ENCODE results near the gene SDCBP2. TPM values are rescaled to one million over a fixed set of nuclear protein-coding genes. Genes with fewer than 3 reads are reported as not detected.

SDCBP2 gene
- total RNA-seq, 2 donors from 2014 or later, result 1.5 to 5.1 TPM

DNA sequence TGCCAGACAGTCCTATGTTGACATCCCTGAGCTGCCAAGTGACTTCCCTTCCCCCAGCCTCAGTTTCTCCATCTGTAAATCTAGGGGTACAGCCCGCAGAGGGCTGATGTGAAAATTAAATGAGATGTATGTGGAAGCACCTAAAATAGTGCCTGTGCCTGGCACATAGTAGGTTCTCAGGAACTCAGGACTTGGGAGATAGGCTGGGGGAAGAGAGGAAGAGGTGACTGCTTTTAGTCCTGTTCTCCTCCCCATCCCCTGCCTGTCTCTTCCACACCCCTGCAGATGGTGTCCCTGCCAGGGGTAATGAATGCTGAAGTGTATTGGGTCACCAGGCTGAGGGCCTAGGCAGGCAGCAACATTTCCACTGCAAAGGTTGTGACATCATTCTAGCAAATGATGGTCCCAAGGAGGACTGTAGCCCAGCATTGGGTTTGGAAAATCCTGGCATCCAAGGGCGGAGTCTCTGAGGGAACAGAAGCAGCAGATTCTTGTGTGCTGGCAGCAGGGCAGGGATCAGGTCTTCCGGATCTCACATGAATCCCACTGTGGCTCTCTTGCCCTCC, 61.0 kb downstream of the SDCBP2 start:
- H3K27me3 ChIP-seq (ENCODE audit: control insufficient read depth, insufficient read depth, low read length, poor library complexity, severe bottlenecking), result peaks cover 5% of the 10 kb centered on the region
- peaks cover 8% of the 10 kb centered on the region for H3K4me1 ChIP-seq (ENCODE audit: control insufficient read depth, insufficient read depth, low read length)
- Mint-ChIP-seq H3K27me3 (ENCODE audit: insufficient read depth) (peaks cover 8% of the 10 kb centered on the region), H3K9me3 (no peaks in the 10 kb centered on the region), H3K36me3 (ENCODE audit: low read depth) (no peaks in the 10 kb centered on the region), H3K4me3 (peak overlapping the region; percentile 56), H3K4me1 (peaks cover 21% of the 10 kb centered on the region), H3K27ac (no peak overlapping the region)
- H3K27ac ChIP-seq (ENCODE audit: low read depth, low read length), result no peak overlapping the region
- no peak for DNase-seq
- H3K36me3 ChIP-seq (ENCODE audit: control insufficient read depth, insufficient read depth, low read length), result no peaks in the 10 kb centered on the region
- no peak for TF ChIP-seq CTCF (conservative IDR thresholded peaks at IDR 0.05)
- H3K4me3 ChIP-seq (ENCODE audit: low read length), result no peak overlapping the region
- H3K9me3 ChIP-seq (ENCODE audit: control insufficient read depth, low read length), result no peaks in the 10 kb centered on the region
- no peak overlapping the region for H3K9ac ChIP-seq (ENCODE audit: extremely low read depth, low read length, poor library complexity, severe bottlenecking)
- WGBS, 2 experiments (ENCODE audit: insufficient coverage in 1 of 2, insufficient read length in 1 of 2), result 85 to 88% methylated on average over 2 to 3 of the region's 3 CpGs

- Mint-ChIP-seq H3K4me3 (peak overlapping the region; percentile 56), H3K4me1 (peaks cover 21% of the 10 kb centered on the region), H3K27ac (no peak overlapping the region), H3K9me3 (no peaks in the 10 kb centered on the region), H3K36me3 (ENCODE audit: low read depth) (no peaks in the 10 kb centered on the region), H3K27me3 (ENCODE audit: insufficient read depth) (peaks cover 8% of the 10 kb centered on the region)
- TF ChIP-seq CTCF (conservative IDR thresholded peaks at IDR 0.05), result no peak
- DNase-seq, result peak; percentile 62
- Histone ChIP-seq H3K27me3 (ENCODE audit: control insufficient read depth, insufficient read depth, low read length, poor library complexity, severe bottlenecking) (peaks cover 5% of the 10 kb centered on the region), H3K4me1 (ENCODE audit: control insufficient read depth, insufficient read depth, low read length) (peaks cover 8% of the 10 kb centered on the region), H3K27ac (ENCODE audit: low read depth, low read length) (no peak overlapping the region), H3K9me3 (ENCODE audit: control insufficient read depth, low read length) (no peaks in the 10 kb centered on the region), H3K36me3 (ENCODE audit: control insufficient read depth, insufficient read depth, low read length) (no peaks in the 10 kb centered on the region), H3K4me3 (ENCODE audit: low read length) (peak overlapping the region; percentile 78), H3K9ac (ENCODE audit: extremely low read depth, low read length, poor library complexity, severe bottlenecking) (no peak overlapping the region)
- 66 to 70% methylated on average over 3 to 8 of the region's 8 CpGs for WGBS, 2 experiments (ENCODE audit: insufficient coverage in 1 of 2, insufficient read length in 1 of 2)
These were observed 61.8 kb downstream of the SDCBP2 start for GRCh38 chr20:1267161-1267560.

- H3K4me1 Mint-ChIP-seq, result peaks cover 21% of the 10 kb centered on the region
- H3K27me3 Mint-ChIP-seq (ENCODE audit: insufficient read depth), result peaks cover 8% of the 10 kb centered on the region
- Histone ChIP-seq H3K27ac (ENCODE audit: low read depth, low read length) (no peak within 1 kb of the TSS), H3K4me1 (ENCODE audit: control insufficient read depth, insufficient read depth, low read length) (peaks cover 8% of the 10 kb centered on the region), H3K9me3 (ENCODE audit: control insufficient read depth, low read length) (no peaks in the 10 kb centered on the region), H3K9ac (ENCODE audit: extremely low read depth, low read length, poor library complexity, severe bottlenecking) (no peak within 1 kb of the TSS), H3K4me3 (ENCODE audit: low read length) (peak within 1 kb of the TSS; percentile 78), H3K36me3 (ENCODE audit: control insufficient read depth, insufficient read depth, low read length) (no peaks in the 10 kb centered on the region), H3K27me3 (ENCODE audit: control insufficient read depth, insufficient read depth, low read length, poor library complexity, severe bottlenecking) (peaks cover 5% of the 10 kb centered on the region)
- WGBS, 2 experiments (ENCODE audit: insufficient coverage in 1 of 2, insufficient read length in 1 of 2), result 0% methylated on average over 11 to 58 of the region's 61 CpGs
- peak within 1 kb of the TSS; percentile 82 for H3K27ac Mint-ChIP-seq
- no peaks in the 10 kb centered on the region for H3K36me3 Mint-ChIP-seq (ENCODE audit: low read depth)
- DNase-seq, result peak; percentile 89
- no peak for TF ChIP-seq CTCF (conservative IDR thresholded peaks at IDR 0.05)
- no peaks in the 10 kb centered on the region for H3K9me3 Mint-ChIP-seq
- H3K4me3 Mint-ChIP-seq, result peak within 1 kb of the TSS; percentile 56
These were observed 62.6 kb downstream of the SDCBP2 start, which contains the start of gene SNPH for GRCh38 chr20:1266167-1266973. Gene SNPH (plus strand): TSS chr20:1266294. CDS start chr20:1296240, 29,946 bp downstream.
